GM12878 (cell line): ENCODE results near the gene CTNNA3. TPM values are rescaled to one million over a fixed set of nuclear protein-coding genes. Genes with fewer than 3 reads are reported as not detected.

Experiments used
- ATAC-seq: fragments of 200-7000 bp; cut with Tn5 transposase; 3 replicates; pipeline ENCODE4 v1.9.1; 2020; ENCODE audit warnings: mild to moderate bottlenecking, moderate library complexity
- BruUV-seq: library from RNA; stranded (reverse); fragments of 400-500 nt; replicated peaks from 2 replicates; lab custom pipeline; 2021; lab: Mats Ljungman, UMichigan
- CTCF ChIA-PET: fragments of 300-600 bp; sonication (Branson Sonifier 250); formaldehyde crosslinking; extraction: SDS; loops from one replicate; lab custom pipeline; 2021; ENCODE audit warnings: inconsistent platforms; lab: Yijun Ruan, JAX
- POLR2A ChIA-PET: fragments of 350-600 bp; formaldehyde crosslinking; extraction: SDS; loops from one replicate; lab custom pipeline; 2021; ENCODE audit warnings: inconsistent platforms; lab: Charles Lee
- RAD21 ChIA-PET: fragments of 300-600 bp; sonication (Branson Sonifier 250); formaldehyde crosslinking; loops from one replicate; lab custom pipeline; 2023; ENCODE audit warnings: antibody characterized with exemption; ENCODE audit not compliant: unreplicated experiment; lab: Charles Lee
- SMC1A ChIA-PET: fragments of 300-600 bp; sonication (Branson Sonifier 250); formaldehyde crosslinking; loops from one replicate; lab custom pipeline; 2023; ENCODE audit not compliant: unreplicated experiment, uncharacterized antibody; lab: Charles Lee
- DNase-seq: peaks from one replicate; pipeline ENCODE4 v3.0.0-alpha.2; 2011; ENCODE audit warnings: low read depth, low spot score
- FAIRE-seq: peaks from 3 replicates; lab custom pipeline; 2011; peaks lifted over from hg19 to GRCh38; lab: Jason Lieb, UNC
- H2AFZ ChIP-seq: 2 replicates; pipeline ENCODE4 v1.6.0; 2011; ENCODE audit warnings: low read depth, low read length, control low read depth; ENCODE audit not compliant: control insufficient read depth
- H3K27ac ChIP-seq: 2 replicates; pipeline ENCODE4 v1.5.1; 2011; ENCODE audit warnings: control low read depth; ENCODE audit not compliant: control insufficient read depth, insufficient read depth
- H3K27me3 ChIP-seq, 2 experiments: replicated peaks in 1 of 2; 2 replicates each; pipeline versions ENCODE4 v1.6.0 to v1.6.1; 2011; ENCODE audit warnings: low read length in 1 of 2; ENCODE audit not compliant: control insufficient read depth in 2 of 2, insufficient read depth in 2 of 2
- H3K36me3 ChIP-seq, 2 experiments: 2 replicates each; pipeline ENCODE4 v1.5.1; 2011; ENCODE audit warnings: low read length in 1 of 2; ENCODE audit not compliant: control insufficient read depth in 2 of 2, insufficient read depth in 2 of 2
- H3K4me1 ChIP-seq: 2 replicates; pipeline ENCODE4 v1.6.1; 2011; ENCODE audit warnings: mild to moderate bottlenecking, low read length, moderate library complexity, mixed read lengths; ENCODE audit not compliant: control insufficient read depth, insufficient read depth
- H3K4me2 ChIP-seq: 2 replicates; pipeline ENCODE4 v1.6.0; 2011; ENCODE audit warnings: control low read depth; ENCODE audit not compliant: control insufficient read depth, insufficient read depth
- H3K4me3 ChIP-seq: fragments of 200-600 bp; sonication (generic); 2 replicates; pipeline ENCODE4 v1.5.1; 2016
- H3K79me2 ChIP-seq: 2 replicates; pipeline ENCODE4 v1.6.0; 2011; ENCODE audit warnings: low read length; ENCODE audit not compliant: control insufficient read depth, insufficient read depth
- H3K9ac ChIP-seq: 2 replicates; pipeline ENCODE4 v1.8.0; 2011; ENCODE audit warnings: low read length, control low read depth, mixed read lengths; ENCODE audit not compliant: control insufficient read depth, insufficient read depth
- H3K9me3 ChIP-seq: replicated peaks from 3 replicates; pipeline ENCODE4 v1.5.1; 2011; ENCODE audit warnings: mild to moderate bottlenecking, low read length; ENCODE audit not compliant: control insufficient read depth, insufficient read depth
- H4K20me1 ChIP-seq: 2 replicates; pipeline ENCODE4 v1.6.0; 2011; ENCODE audit not compliant: control insufficient read depth, insufficient read depth
- ASH2L ChIP-seq: fragments of 300-600, 200-600 bp; sonication (generic); IDR thresholded peaks from 2 replicates; pipeline ENCODE4 v1.6.1; 2017; ENCODE audit warnings: low read depth, mild to moderate bottlenecking, borderline replicate concordance
- ATF7 ChIP-seq: fragments of 450-650 bp; IDR thresholded peaks from 2 replicates; pipeline ENCODE4 v1.6.1; 2016; ENCODE audit warnings: low read depth, mild to moderate bottlenecking
- CEBPB ChIP-seq, 2 experiments: fragments of 150-350 bp in 1 of 2; IDR thresholded peaks; 2 replicates each; pipeline ENCODE4 v1.6.1; 2012 to 2014; ENCODE audit warnings: low read depth in 2 of 2, low read length in 2 of 2, borderline replicate concordance in 1 of 2, inconsistent platforms in 1 of 2
- E2F4 ChIP-seq: IDR thresholded peaks from 2 replicates; pipeline ENCODE4 v1.6.1; 2012; ENCODE audit warnings: low read depth, low read length, improper control_type of control experiment
- E4F1 ChIP-seq: fragments of 450-650 bp; IDR thresholded peaks from 2 replicates; pipeline ENCODE4 v1.6.1; 2018; ENCODE audit warnings: borderline replicate concordance, mild to moderate bottlenecking; ENCODE audit not compliant: partially characterized antibody
- PML ChIP-seq: IDR thresholded peaks from 2 replicates; pipeline ENCODE4 v1.6.1; 2012; ENCODE audit warnings: low read length, inconsistent platforms
- RELB ChIP-seq: fragments of 450-650 bp; IDR thresholded peaks from 2 replicates; pipeline ENCODE4 v1.6.1; 2017; ENCODE audit warnings: low read depth, mild to moderate bottlenecking, moderate library complexity
- SREBF2 ChIP-seq: IDR thresholded peaks from 2 replicates; pipeline ENCODE4 v1.6.1; 2012; ENCODE audit warnings: mild to moderate bottlenecking, low read length
- STAT3 ChIP-seq: IDR thresholded peaks from 2 replicates; pipeline ENCODE4 v1.6.1; 2011; ENCODE audit warnings: low read depth, low read length, improper control_type of control experiment
- TBL1XR1 ChIP-seq: IDR thresholded peaks from 2 replicates; pipeline ENCODE4 v1.6.1; 2012; ENCODE audit warnings: low read depth, low read length, improper control_type of control experiment
- ZNF592 ChIP-seq: fragments of 450-650 bp; IDR thresholded peaks from 2 replicates; pipeline ENCODE4 v1.6.1; 2017; ENCODE audit warnings: mild to moderate bottlenecking, moderate library complexity
- WGBS: methylation state at CpG from one replicate; pipeline ENCODE4 v1.1.6; 2016; ENCODE audit warnings: low lambda C conversion rate; ENCODE audit not compliant: insufficient replicate concordance, insufficient coverage; ENCODE audit errors: missing lambda C conversion rate; 5-methylcytosine and 5-hydroxymethylcytosine counted together
- in situ Hi-C: fragments of 300-500 bp; cut with MboI; formaldehyde crosslinking; loops from 9 replicates; pipeline ENCODE4 v1.14.3; 2018; ENCODE audit warnings: mixed read lengths
- intact Hi-C: fragments of 100-400 bp; cut with micrococcal nuclease; formaldehyde crosslinking; loops from one replicate; pipeline ENCODE4 v1.14.2; 2022; ENCODE audit not compliant: unreplicated experiment
- polyA plus RNA-seq, 11 experiments: library from polyadenylated mRNA; depleted of rRNA in 4 of 11; unstranded in 6 of 11; stranded (reverse) in 5 of 11; fragments of >200 nt; fragmentation: Nextera tagmentation in 4 of 11; fragmentation: Illumina TruSeq in 1 of 11; extraction: Ambion mirVana in 4 of 11; extraction: Trizol in 1 of 11; gene quantifications; 1 replicate in 1 of 11; 2 replicates in 10 of 11; pipeline versions ENCODE4 v1.2.1 to v1.2.3, GENCODE V29; 2011 to 2016; ENCODE audit warnings: inconsistent platforms in 2 of 11, missing spikeins in 2 of 11, low read depth in 1 of 11
- total RNA-seq, 4 experiments: library from RNA; depleted of rRNA in 3 of 4; stranded (reverse); fragments of >200 nt in 3 of 4; fragmentation: Illumina TruSeq in 1 of 4; extraction: Trizol in 1 of 4; gene quantifications; 2 replicates each; pipeline versions ENCODE4 v1.2.1 to v1.2.3, GENCODE V29; 2013 to 2021

CTNNA3 gene
- total and polyA plus RNA-seq, 10 of the 15 experiments (the other 5 are each of a cell fraction or from before 2014, with no cell fraction given) = under 0.01 to 4.5 (median 0.22) TPM; not detected in 2

GRCh38 chr10:66925896-66926715, 769.9 kb downstream of the CTNNA3 start, which contains the start of gene LRRTM3 (continued):
- TF ChIP-seq ZNF592 (no peak), ATF7 (0 out of 2 replicates have a peak, but pooled peaks have one; percentile 9), TBL1XR1 (no peak)

GRCh38 chr10:66925373-66925772, 770.6 kb downstream of the CTNNA3 start:
- ChIA-PET POLR2A (no interaction called here), RAD21 (interaction anchor here (0.7 to 1.4 kb wide), 10 partner anchors 9 to 854 kb away, joined by 3 to 7 read pairs (median 4); no protein-coding TSS in a partner anchor), SMC1A (interaction anchor here (0.6 to 2.1 kb wide), 11 partner anchors 9 to 738 kb away, joined by 3 to 8 read pairs (median 3); no protein-coding TSS in a partner anchor), CTCF (interaction anchor here (0.6 to 10.5 kb wide), 10 partner anchors 9 to 855 kb away, joined by 3 to 80 read pairs (median 3); no protein-coding TSS in a partner anchor)
- H3K27ac ChIP-seq = no peak overlapping the region
- peaks cover 0 to 8% of the 10 kb centered on the region in 2 experiments; a peak in 2 of 4 replicates for H3K27me3 ChIP-seq
- H3K9ac ChIP-seq = no peak overlapping the region
- no peaks in the 10 kb centered on the region for H3K9me3 ChIP-seq
- no TSS peak for BruUV-seq
- intact Hi-C loops = loop anchor here (5.0 kb wide), 1 partner anchor 597 kb away; no protein-coding TSS in a partner anchor
- DNase-seq (no peak), ATAC-seq (no peak), FAIRE-seq (no peak)
- H3K79me2 ChIP-seq = no peaks in the 10 kb centered on the region
- no peaks in the 10 kb centered on the region for H3K36me3 ChIP-seq
- H3K4me1 ChIP-seq = no peaks in the 10 kb centered on the region
- 20% methylated on average over 7 of the region's 7 CpGs for WGBS
- H3K4me2 ChIP-seq = no peak overlapping the region
- no peaks in the 10 kb centered on the region for H4K20me1 ChIP-seq
- in situ Hi-C loops = no loop called here
- no peak overlapping the region for H2AFZ ChIP-seq
- H3K4me3 ChIP-seq = no peak overlapping the region
- TF ChIP-seq CEBPB (IDR thresholded peaks at IDR 0.05; ENCODE audit: borderline replicate concordance in 1 of 2, low read depth in 2 of 2, low read length in 2 of 2) = no peak
- TF ChIP-seq ASH2L = no peak
- no peak for TF ChIP-seq E2F4
- TF ChIP-seq RELB = no peak
- TF ChIP-seq SREBF2 = no peak
- TF ChIP-seq STAT3 = no peak
- no peak for TF ChIP-seq PML
- no peak for TF ChIP-seq E4F1
